A549 treated with dexamethasone at 1 μM for 4 hours (cell line): ENCODE results near the gene ZNF92. TPM values are rescaled to one million over a fixed set of nuclear protein-coding genes. Genes with fewer than 3 reads are reported as not detected.

Source experiments
- total RNA-seq: library from RNA; stranded (reverse); fragments of 200-300 nt; extraction: Qiagen RNA extraction; gene quantifications from 5 replicates; pipeline ENCODE4 v1.2.3, GENCODE V29; 2022

ZNF92 gene
- 5.2 to 6.1 TPM (median 5.6 TPM) in 5 replicates for total RNA-seq

DNA sequence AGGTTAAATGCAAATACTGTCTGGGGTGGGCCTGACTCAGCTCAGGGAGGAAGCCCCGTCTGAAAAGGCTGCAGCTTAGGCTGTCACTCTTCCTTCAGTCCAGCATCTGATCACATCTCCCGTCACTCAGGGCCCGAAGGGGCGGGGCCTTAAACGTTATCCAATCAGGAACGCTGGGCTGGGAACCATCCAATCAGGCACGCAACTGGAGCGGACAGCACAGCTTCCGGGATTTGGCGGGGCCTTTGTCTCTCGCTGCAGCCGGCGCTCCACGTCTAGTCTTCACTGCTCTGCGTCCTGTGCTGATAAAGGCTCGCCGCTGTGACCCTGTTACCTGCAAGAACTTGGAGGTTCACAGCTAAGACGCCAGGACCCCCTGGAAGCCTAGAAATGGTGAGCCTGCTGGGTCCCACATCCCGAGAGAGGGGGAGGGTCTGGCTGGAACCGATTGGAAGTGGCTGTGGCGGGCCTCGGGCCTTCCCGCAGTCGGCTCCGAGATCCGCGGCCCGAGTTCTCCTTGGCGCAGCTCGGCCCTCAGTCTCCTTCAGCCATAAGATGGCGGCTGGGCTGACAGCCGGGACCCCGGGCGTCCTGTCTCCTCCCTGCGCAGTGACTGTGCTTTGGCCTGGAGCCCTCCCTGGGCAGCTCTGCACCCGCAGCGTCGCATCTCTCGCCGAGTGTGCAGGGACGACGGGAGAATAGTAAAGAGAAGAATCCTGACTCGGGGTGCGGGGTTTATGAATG lies at the start of gene ZNF92:
Gene ZNF92 (plus strand): TSS at position 248 of the 744 bp plus-strand sequence. CDS start 143 bp downstream, at position 391.

